Mesenchymal stem cell (in vitro differentiated cells and primary cell): ENCODE data around the gene C10orf120. TPM values are rescaled to one million over a fixed set of nuclear protein-coding genes. Genes with fewer than 3 reads are reported as not detected.

Experiments
- DNase-seq: peaks from one replicate; pipeline ENCODE4 v3.0.0-alpha.2; 2013
- H2AFZ ChIP-seq: one replicate; pipeline ENCODE4 v1.6.1; 2013; ENCODE audit warnings: low read depth, mild to moderate bottlenecking, control low read depth, inconsistent platforms, low read length, moderate library complexity
- H2AK5ac ChIP-seq: 2 replicates; pipeline ENCODE4 v1.6.1; 2013; ENCODE audit warnings: low read length, moderate library complexity, mild to moderate bottlenecking, inconsistent platforms; ENCODE audit not compliant: severe bottlenecking
- H2BK120ac ChIP-seq: one replicate; pipeline ENCODE4 v1.6.1; 2013; ENCODE audit warnings: low read depth, mild to moderate bottlenecking, inconsistent platforms, low read length, moderate library complexity
- H2BK12ac ChIP-seq, 2 experiments: one replicate each; pipeline ENCODE4 v1.6.1; 2013; ENCODE audit warnings: inconsistent platforms in 2 of 2, low read length in 2 of 2, mild to moderate bottlenecking in 2 of 2, moderate library complexity in 2 of 2, control low read depth in 1 of 2
- H2BK15ac ChIP-seq: one replicate; pipeline ENCODE4 v1.6.1; 2013; ENCODE audit warnings: mild to moderate bottlenecking, low read depth, inconsistent platforms; ENCODE audit not compliant: poor library complexity, severe bottlenecking
- H2BK5ac ChIP-seq: 2 replicates; pipeline ENCODE4 v1.6.1; 2013; ENCODE audit warnings: low read depth, mild to moderate bottlenecking, low read length, control low read depth, inconsistent platforms; ENCODE audit not compliant: poor library complexity, severe bottlenecking
- H3K14ac ChIP-seq, 2 experiments: one replicate each; pipeline ENCODE4 v1.6.1; 2013; ENCODE audit warnings: inconsistent platforms in 2 of 2, low read length in 2 of 2, control low read depth in 1 of 2, mild to moderate bottlenecking in 1 of 2, moderate library complexity in 1 of 2
- H3K18ac ChIP-seq, 2 experiments: one replicate each; pipeline ENCODE4 v1.6.1; 2013; ENCODE audit warnings: inconsistent platforms in 2 of 2, low read length in 2 of 2, control low read depth in 1 of 2, low read depth in 1 of 2, mild to moderate bottlenecking in 1 of 2
- H3K23ac ChIP-seq, 2 experiments: one replicate each; pipeline ENCODE4 v1.6.1; 2013; ENCODE audit warnings: inconsistent platforms in 2 of 2, low read length in 2 of 2, mild to moderate bottlenecking in 2 of 2, moderate library complexity in 2 of 2, control low read depth in 1 of 2
- H3K27ac ChIP-seq: 2 replicates; pipeline ENCODE4 v1.5.1; 2013; ENCODE audit warnings: mild to moderate bottlenecking, moderate library complexity, low read length, control low read depth, inconsistent platforms; ENCODE audit not compliant: poor library complexity, severe bottlenecking
- H3K27me3 ChIP-seq, 2 experiments: 2 replicates each; pipeline versions ENCODE4 v1.6.1 to v1.7.0; 2013; ENCODE audit warnings: low read length in 2 of 2, mild to moderate bottlenecking in 2 of 2, moderate library complexity in 2 of 2, control low read depth in 1 of 2, inconsistent platforms in 1 of 2; ENCODE audit not compliant: control insufficient read depth in 1 of 2, insufficient read depth in 1 of 2
- H3K36me3 ChIP-seq, 2 experiments: 2 replicates each; pipeline versions ENCODE4 v1.6.1 to v1.7.0; 2013; ENCODE audit warnings: low read length in 2 of 2, control low read depth in 1 of 2, inconsistent platforms in 1 of 2, low read depth in 1 of 2, mild to moderate bottlenecking in 1 of 2; ENCODE audit not compliant: insufficient read depth in 2 of 2, control insufficient read depth in 1 of 2
- H3K4ac ChIP-seq, 2 experiments: one replicate each; pipeline ENCODE4 v1.6.1; 2013; ENCODE audit warnings: inconsistent platforms in 2 of 2, low read length in 2 of 2, mild to moderate bottlenecking in 2 of 2, moderate library complexity in 2 of 2, control low read depth in 1 of 2, low read depth in 1 of 2
- H3K4me1 ChIP-seq: 2 replicates; pipeline ENCODE4 v1.6.1; 2013; ENCODE audit warnings: low read depth, low read length, control low read depth; ENCODE audit not compliant: control insufficient read depth, insufficient read depth
- H3K4me2 ChIP-seq: 2 replicates; pipeline ENCODE4 v1.6.1; 2013; ENCODE audit warnings: low read length, mild to moderate bottlenecking, inconsistent platforms; ENCODE audit not compliant: poor library complexity, severe bottlenecking
- H3K4me3 ChIP-seq, 2 experiments: 2 replicates each; pipeline versions ENCODE4 v1.5.1 to v1.7.0; 2013; ENCODE audit warnings: low read length in 2 of 2, mild to moderate bottlenecking in 2 of 2, control low read depth in 1 of 2, low read depth in 1 of 2; ENCODE audit not compliant: insufficient read depth in 1 of 2
- H3K79me1 ChIP-seq: replicated peaks from 2 replicates; pipeline ENCODE4 v1.6.1; 2013; ENCODE audit warnings: mild to moderate bottlenecking, control low read depth, low read length, inconsistent platforms; ENCODE audit not compliant: poor library complexity, severe bottlenecking
- H3K9ac ChIP-seq: 2 replicates; pipeline ENCODE4 v1.7.0; 2013; ENCODE audit warnings: mild to moderate bottlenecking, low read length, moderate library complexity
- H3K9me3 ChIP-seq: 2 replicates; pipeline ENCODE4 v1.7.0; 2013; ENCODE audit warnings: mild to moderate bottlenecking, low read length; ENCODE audit not compliant: control insufficient read depth
- H4K8ac ChIP-seq: one replicate; pipeline ENCODE4 v1.6.1; 2013; ENCODE audit warnings: inconsistent platforms, mild to moderate bottlenecking, low read length, moderate library complexity
- H4K91ac ChIP-seq: one replicate; pipeline ENCODE4 v1.6.1; 2013; ENCODE audit warnings: mild to moderate bottlenecking, low read length, inconsistent platforms
- WGBS: methylation state at CpG from one replicate; pipeline ENCODE4 v1.1.7; 2013; ENCODE audit warnings: mixed read lengths; 5-methylcytosine and 5-hydroxymethylcytosine counted together
- polyA plus RNA-seq, 2 experiments: library from polyadenylated mRNA; stranded (reverse); fragments of 200-250 nt; gene quantifications; one replicate each; pipeline ENCODE4 v1.2.3, GENCODE V29; 2013

Gene C10orf120
- polyA plus RNA-seq (2013, experiment 1 of 2) = not detected
- not detected for polyA plus RNA-seq (2013, experiment 2 of 2)

GRCh38 chr10:122699796-122700455, at the start of gene C10orf120:
Gene C10orf120, minus strand, starts transcription at chr10:122699846. Its CDS starts 56 bp downstream, at chr10:122699790.
- no peak within 1 kb of the TSS for H2BK15ac ChIP-seq
- no peak within 1 kb of the TSS for H4K8ac ChIP-seq
- no peak within 1 kb of the TSS for H3K4me2 ChIP-seq
- H3K27me3 ChIP-seq = peaks cover 0 to 38% of the 10 kb centered on the region in 2 experiments
- H3K23ac ChIP-seq = no peak within 1 kb of the TSS
- no peaks in the 10 kb centered on the region for H3K79me1 ChIP-seq
- no peak for DNase-seq
- H3K27ac ChIP-seq = no peak within 1 kb of the TSS
- H2AK5ac ChIP-seq = no peak within 1 kb of the TSS
- H3K36me3 ChIP-seq = no peaks in the 10 kb centered on the region
- no peak within 1 kb of the TSS for H3K4me3 ChIP-seq
- H3K4ac ChIP-seq = no peak within 1 kb of the TSS
- no peak within 1 kb of the TSS for H2AFZ ChIP-seq
- no peak within 1 kb of the TSS for H3K9ac ChIP-seq
- no peaks in the 10 kb centered on the region for H3K9me3 ChIP-seq
- no peak within 1 kb of the TSS for H4K91ac ChIP-seq
- H2BK120ac ChIP-seq = no peak within 1 kb of the TSS
- no peaks in the 10 kb centered on the region for H3K4me1 ChIP-seq
- no peak within 1 kb of the TSS for H2BK12ac ChIP-seq
- 87% methylated on average over 4 of the region's 5 CpGs for WGBS
- H2BK5ac ChIP-seq = no peak within 1 kb of the TSS
- H3K14ac ChIP-seq = no peak within 1 kb of the TSS
- H3K18ac ChIP-seq = no peak within 1 kb of the TSS

- Histone ChIP-seq H2AFZ (no peak overlapping the region), H2BK12ac (no peak overlapping the region), H3K27ac (no peak overlapping the region), H3K14ac (no peak overlapping the region), H3K9ac (no peak overlapping the region), H2BK15ac (no peak overlapping the region), H2AK5ac (no peak overlapping the region), H3K18ac (no peak overlapping the region), H4K91ac (no peak overlapping the region), H3K79me1 (no peaks in the 10 kb centered on the region), H3K27me3 (peaks cover 0 to 3% of the 10 kb centered on the region in 2 experiments), H2BK5ac (no peak overlapping the region), H3K23ac (no peak overlapping the region), H3K4ac (no peak overlapping the region), H4K8ac (no peak overlapping the region), H3K4me1 (no peaks in the 10 kb centered on the region), H2BK120ac (no peak overlapping the region), H3K9me3 (no peaks in the 10 kb centered on the region), H3K4me2 (no peak overlapping the region), H3K4me3 (no peak overlapping the region), H3K36me3 (no peaks in the 10 kb centered on the region)
- DNase-seq = no peak
- 50% methylated on average over 2 of the region's 2 CpGs for WGBS
These were observed 48.9 kb upstream of the C10orf120 start for GRCh38 chr10:122748496-122748895.

- DNase-seq = no peak
- no peak overlapping the region for H3K27ac ChIP-seq
- H3K18ac ChIP-seq = no peak overlapping the region
- H4K91ac ChIP-seq = no peak overlapping the region
- H3K9ac ChIP-seq = no peak overlapping the region
- no peak overlapping the region for H2BK120ac ChIP-seq
- 67% methylated on average over 6 of the region's 6 CpGs for WGBS
- H3K4me1 ChIP-seq = no peaks in the 10 kb centered on the region
- H3K27me3 ChIP-seq = peaks cover 0 to 3% of the 10 kb centered on the region in 2 experiments
- no peak overlapping the region for H3K4me2 ChIP-seq
- H3K36me3 ChIP-seq = no peaks in the 10 kb centered on the region
- H3K79me1 ChIP-seq = no peaks in the 10 kb centered on the region
- H3K9me3 ChIP-seq = no peaks in the 10 kb centered on the region
- H3K4ac ChIP-seq = no peak overlapping the region
- H2BK5ac ChIP-seq = no peak overlapping the region
- no peak overlapping the region for H2BK15ac ChIP-seq
- H3K4me3 ChIP-seq = no peak overlapping the region
- no peak overlapping the region for H3K23ac ChIP-seq
- H2BK12ac ChIP-seq = no peak overlapping the region
- no peak overlapping the region for H3K14ac ChIP-seq
- no peak overlapping the region for H2AK5ac ChIP-seq
- no peak overlapping the region for H2AFZ ChIP-seq
- no peak overlapping the region for H4K8ac ChIP-seq
These were observed 46.8 kb upstream of the C10orf120 start for GRCh38 chr10:122746408-122746807.

GRCh38 chr10:122744257-122744656, 44.6 kb upstream of the C10orf120 start:
- Histone ChIP-seq H3K23ac (no peak overlapping the region), H3K27ac (no peak overlapping the region), H2AFZ (no peak overlapping the region), H2BK5ac (no peak overlapping the region), H3K4me1 (no peaks in the 10 kb centered on the region), H3K4me2 (no peak overlapping the region), H2BK12ac (no peak overlapping the region), H3K18ac (no peak overlapping the region), H2BK15ac (no peak overlapping the region), H3K14ac (no peak overlapping the region), H3K36me3 (no peaks in the 10 kb centered on the region), H3K9ac (no peak overlapping the region), H4K91ac (no peak overlapping the region), H3K4me3 (no peak overlapping the region), H2AK5ac (no peak overlapping the region), H3K79me1 (no peaks in the 10 kb centered on the region), H3K4ac (no peak overlapping the region), H3K27me3 (peaks cover 0 to 3% of the 10 kb centered on the region in 2 experiments), H4K8ac (no peak overlapping the region), H3K9me3 (no peaks in the 10 kb centered on the region), H2BK120ac (no peak overlapping the region)
- WGBS = 58% methylated on average over 2 of the region's 2 CpGs
- no peak for DNase-seq
